ENCODE results near the gene PSMA7. TPM values are rescaled to one million over a fixed set of nuclear protein-coding genes. Genes with fewer than 3 reads are reported as not detected.

Gene PSMA7
- polyA plus RNA-seq (2013), result 164 TPM

DNA sequence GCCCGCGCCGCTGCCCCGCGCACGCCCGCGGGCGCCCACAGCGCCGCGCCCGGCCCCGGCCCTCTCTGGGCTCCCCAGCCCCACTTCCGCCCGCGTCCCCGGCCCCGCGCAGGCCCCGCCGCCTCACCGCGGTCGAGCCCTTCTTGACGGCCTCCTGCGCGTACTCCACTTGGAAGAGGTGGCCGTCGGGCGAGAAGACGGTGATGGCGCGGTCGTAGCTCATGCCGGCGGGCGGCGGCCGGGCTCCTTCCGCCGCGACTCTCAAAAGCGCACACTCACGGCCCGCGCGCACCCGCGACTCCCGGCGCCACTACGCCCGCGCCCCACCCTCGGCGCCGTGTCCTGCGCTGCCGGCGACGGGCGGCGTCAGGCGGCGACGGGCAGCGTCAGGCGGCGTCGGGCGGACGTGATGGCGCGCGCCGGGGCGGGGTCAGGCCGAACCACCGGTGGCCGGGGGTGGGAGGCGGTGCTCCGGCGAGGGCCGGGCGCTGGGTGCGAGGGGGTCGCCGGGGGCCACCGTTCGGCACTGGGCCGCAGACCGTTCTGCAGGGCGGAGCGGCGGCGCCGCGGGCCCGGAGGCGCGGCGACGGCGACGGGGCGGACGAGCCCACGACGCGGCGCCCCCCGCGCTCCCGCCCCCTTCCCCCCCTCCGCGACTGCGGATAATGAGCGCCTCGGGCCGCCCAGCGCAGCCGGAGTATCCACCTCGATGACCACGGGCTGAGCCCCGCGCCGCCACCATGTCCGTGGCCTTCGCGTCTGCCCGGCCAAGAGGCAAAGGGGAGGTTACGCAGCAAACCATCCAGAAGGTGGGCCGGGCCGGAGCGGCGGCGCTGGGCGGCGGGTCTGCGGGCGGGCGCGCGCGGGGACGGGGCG, at the start of gene PSMA7, which contains the start of gene SS18L1:
PSMA7 (minus strand) TSS at position 314 of the 876 bp plus-strand sequence; CDS start at position 223, 91 bp downstream.
SS18L1 (plus strand) TSS at position 689 of the 876 bp plus-strand sequence; CDS start at position 741, 52 bp downstream.
- WGBS (ENCODE audit: insufficient coverage), result under 1% methylated on average over 98 of the region's 148 CpGs
- H3K27me3 ChIP-seq (replicated peaks in 2 of 5; ENCODE audit: control insufficient read depth in 4 of 5, insufficient read depth in 5 of 5, low read length in 4 of 5), result no peaks in the 10 kb centered on the region
- H3K4me1 ChIP-seq (ENCODE audit: control extremely low read depth in 1 of 4, control insufficient read depth in 4 of 4, insufficient read depth in 4 of 4, low read length in 3 of 4), result peaks cover 9 to 33% (median 24%) of the 10 kb centered on the region in 4 experiments
- DNase-seq, result peak; percentile 88 to 96 (median 94)
- H3K36me3 ChIP-seq (ENCODE audit: control insufficient read depth in 4 of 4, insufficient read depth in 4 of 4, low read length in 3 of 4), result peaks cover 6 to 36% (median 24%) of the 10 kb centered on the region in 4 experiments
- ChIA-PET POLR2A (interaction anchor here (1.2 to 1.9 kb wide), 4 partner anchors 13 to 77 kb away, joined by 4 to 9 read pairs (median 6); partner anchors contain the start of gene LSM14B), CTCF (interaction anchor here (1.5 to 2.7 kb wide), 3 partner anchors 10 to 117 kb away, joined by 3 to 13 read pairs (median 5); no protein-coding TSS in a partner anchor)
- H3K4me3 ChIP-seq (ENCODE audit: control insufficient read depth in 1 of 7, extremely low read depth in 1 of 7, insufficient read depth in 4 of 7, low read depth in 2 of 7, low read length in 6 of 7), result peak within 1 kb of the TSS; percentile 71 to 91 (median 79)
- peak within 1 kb of the TSS; percentile 66 to 86 for H3K27ac ChIP-seq (ENCODE audit: insufficient read depth in 1 of 2, low read depth in 1 of 2, low read length in 2 of 2, poor library complexity in 1 of 2, severe bottlenecking in 2 of 2)
- no peaks in the 10 kb centered on the region for H3K9me3 ChIP-seq (ENCODE audit: control extremely low read depth in 1 of 5, control insufficient read depth in 4 of 5, insufficient read depth in 2 of 5, low read depth in 1 of 5, low read length in 4 of 5)

DNA sequence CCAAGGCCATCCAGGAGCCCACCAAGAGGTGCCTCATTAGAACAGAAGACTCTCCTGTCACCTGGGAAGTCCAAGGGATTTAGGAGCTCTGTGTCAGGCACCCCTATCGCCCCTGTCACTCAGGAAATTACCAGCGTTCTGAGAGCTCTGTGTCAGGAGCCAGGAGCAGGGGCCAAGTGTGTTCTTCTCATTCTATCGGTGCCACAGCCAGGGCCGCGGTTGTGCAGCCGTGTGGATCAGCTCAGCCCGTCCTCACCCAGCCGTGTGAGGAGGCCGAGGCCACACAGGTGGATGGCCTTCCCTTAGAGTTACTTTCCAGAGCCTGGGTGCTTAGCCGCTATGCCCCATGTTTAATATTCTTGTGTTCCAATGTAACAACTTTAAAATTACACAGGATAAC, 49.4 kb upstream of the PSMA7 start:
- no peaks in the 10 kb centered on the region for H3K4me1 ChIP-seq (ENCODE audit: control extremely low read depth in 1 of 4, control insufficient read depth in 4 of 4, insufficient read depth in 4 of 4, low read length in 3 of 4)
- WGBS (ENCODE audit: insufficient coverage), result 92% methylated on average over 9 of the region's 10 CpGs
- ChIA-PET POLR2A (no interaction called here), CTCF (no interaction called here)
- no peak overlapping the region for H3K4me3 ChIP-seq (ENCODE audit: control insufficient read depth in 1 of 7, extremely low read depth in 1 of 7, insufficient read depth in 4 of 7, low read depth in 2 of 7, low read length in 6 of 7)
- no peaks in the 10 kb centered on the region for H3K27me3 ChIP-seq (replicated peaks in 2 of 5; ENCODE audit: control insufficient read depth in 4 of 5, insufficient read depth in 5 of 5, low read length in 4 of 5)
- no peak for DNase-seq
- no peak overlapping the region for H3K27ac ChIP-seq (ENCODE audit: insufficient read depth in 1 of 2, low read depth in 1 of 2, low read length in 2 of 2, poor library complexity in 1 of 2, severe bottlenecking in 2 of 2)
- H3K36me3 ChIP-seq (ENCODE audit: control insufficient read depth in 4 of 4, insufficient read depth in 4 of 4, low read length in 3 of 4), result peaks cover 3 to 42% (median 20%) of the 10 kb centered on the region in 4 experiments
- H3K9me3 ChIP-seq (ENCODE audit: control extremely low read depth in 1 of 5, control insufficient read depth in 4 of 5, insufficient read depth in 2 of 5, low read depth in 1 of 5, low read length in 4 of 5), result no peaks in the 10 kb centered on the region

DNA sequence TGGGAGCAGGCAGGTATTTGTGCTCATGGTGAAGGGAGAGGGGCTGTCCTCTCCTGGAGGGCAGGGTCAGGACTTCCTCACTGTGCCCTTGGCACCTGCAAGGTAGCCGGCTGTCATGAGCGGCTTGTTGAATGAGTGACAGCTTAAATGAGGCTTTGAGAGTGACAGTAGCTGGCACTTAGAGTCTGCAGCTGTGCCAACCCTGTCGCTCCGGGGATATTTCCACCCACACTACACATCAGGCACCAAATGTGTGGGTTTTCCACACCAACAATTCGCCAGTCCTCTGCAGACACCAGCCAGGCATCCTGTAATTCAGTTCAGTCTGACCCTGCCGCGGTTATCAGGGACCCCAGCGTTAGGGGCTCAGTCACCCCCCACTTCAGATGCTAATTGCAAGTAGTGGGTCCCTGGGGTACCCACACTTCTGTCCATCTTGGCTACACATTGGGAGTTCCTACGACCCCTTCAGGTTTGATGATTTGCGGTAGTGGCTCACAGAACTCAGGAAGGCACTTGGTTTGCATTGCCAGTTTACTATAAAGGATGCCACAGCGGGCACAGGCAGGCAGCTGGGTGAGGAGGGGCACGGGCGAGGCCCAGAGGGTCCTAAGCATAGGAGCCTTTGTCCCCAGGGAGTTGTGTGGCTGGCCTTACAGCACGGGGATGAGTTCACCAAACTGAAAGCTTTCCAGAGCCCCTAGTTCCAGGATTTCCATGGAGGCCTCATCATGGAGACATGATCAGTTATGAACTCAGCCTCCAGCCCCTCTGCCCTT, 48.8 kb upstream of the PSMA7 start:
- Histone ChIP-seq H3K36me3 (ENCODE audit: control insufficient read depth in 4 of 4, insufficient read depth in 4 of 4, low read length in 3 of 4) (peaks cover 3 to 41% (median 18%) of the 10 kb centered on the region in 4 experiments), H3K27me3 (replicated peaks in 2 of 5; ENCODE audit: control insufficient read depth in 4 of 5, insufficient read depth in 5 of 5, low read length in 4 of 5) (no peaks in the 10 kb centered on the region), H3K4me3 (ENCODE audit: control insufficient read depth in 1 of 7, extremely low read depth in 1 of 7, insufficient read depth in 4 of 7, low read depth in 2 of 7, low read length in 6 of 7) (no peak overlapping the region), H3K4me1 (ENCODE audit: control extremely low read depth in 1 of 4, control insufficient read depth in 4 of 4, insufficient read depth in 4 of 4, low read length in 3 of 4) (no peaks in the 10 kb centered on the region), H3K9me3 (ENCODE audit: control extremely low read depth in 1 of 5, control insufficient read depth in 4 of 5, insufficient read depth in 2 of 5, low read depth in 1 of 5, low read length in 4 of 5) (no peaks in the 10 kb centered on the region), H3K27ac (ENCODE audit: insufficient read depth in 1 of 2, low read depth in 1 of 2, low read length in 2 of 2, poor library complexity in 1 of 2, severe bottlenecking in 2 of 2) (no peak overlapping the region)
- 95% methylated on average over 11 of the region's 14 CpGs for WGBS (ENCODE audit: insufficient coverage)
- CTCF ChIA-PET, result interaction anchor here (0.6 kb wide), 1 partner anchor 21 kb away, joined by 3 read pairs; no protein-coding TSS in a partner anchor
- DNase-seq, result no peak
- POLR2A ChIA-PET, result no interaction called here

DNA sequence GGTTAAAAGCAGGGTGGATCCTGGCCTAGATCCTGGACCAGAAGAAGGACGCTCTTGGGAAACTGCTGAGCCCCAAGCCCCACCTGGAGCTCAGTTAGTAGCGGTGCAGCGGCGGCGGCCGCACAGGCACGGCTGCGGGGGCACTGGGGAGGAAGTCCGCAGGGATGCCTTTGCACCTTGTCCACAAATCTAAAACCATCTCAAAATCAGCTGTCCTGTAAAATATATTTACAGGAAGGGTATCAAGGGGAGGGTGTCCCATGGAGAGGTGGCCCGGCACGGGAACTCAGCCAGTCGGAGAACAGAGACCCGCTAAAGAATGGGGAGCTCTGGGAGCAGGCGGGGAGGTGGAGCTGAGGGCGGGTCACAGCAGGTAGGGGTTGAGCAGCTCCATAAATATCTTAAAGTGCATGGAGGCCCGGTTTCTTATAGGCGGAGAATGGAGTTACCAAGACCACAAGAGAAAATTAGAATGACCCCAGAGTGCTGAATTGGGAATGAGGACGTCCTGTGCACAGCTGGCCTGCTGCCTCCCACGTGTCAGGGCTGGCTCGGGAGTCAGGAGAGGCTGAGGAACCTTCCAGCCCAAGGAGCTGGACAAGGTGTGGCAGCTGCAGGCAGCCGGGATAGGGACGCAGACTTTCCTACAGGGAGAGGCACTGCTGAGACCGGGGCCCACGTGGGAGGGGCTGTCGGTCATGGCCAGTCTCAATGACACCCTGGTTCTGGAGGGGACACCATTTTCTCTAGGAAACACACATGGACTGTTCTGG, 47.6 kb upstream of the PSMA7 start:
- no peaks in the 10 kb centered on the region for H3K27me3 ChIP-seq (replicated peaks in 2 of 5; ENCODE audit: control insufficient read depth in 4 of 5, insufficient read depth in 5 of 5, low read length in 4 of 5)

DNA sequence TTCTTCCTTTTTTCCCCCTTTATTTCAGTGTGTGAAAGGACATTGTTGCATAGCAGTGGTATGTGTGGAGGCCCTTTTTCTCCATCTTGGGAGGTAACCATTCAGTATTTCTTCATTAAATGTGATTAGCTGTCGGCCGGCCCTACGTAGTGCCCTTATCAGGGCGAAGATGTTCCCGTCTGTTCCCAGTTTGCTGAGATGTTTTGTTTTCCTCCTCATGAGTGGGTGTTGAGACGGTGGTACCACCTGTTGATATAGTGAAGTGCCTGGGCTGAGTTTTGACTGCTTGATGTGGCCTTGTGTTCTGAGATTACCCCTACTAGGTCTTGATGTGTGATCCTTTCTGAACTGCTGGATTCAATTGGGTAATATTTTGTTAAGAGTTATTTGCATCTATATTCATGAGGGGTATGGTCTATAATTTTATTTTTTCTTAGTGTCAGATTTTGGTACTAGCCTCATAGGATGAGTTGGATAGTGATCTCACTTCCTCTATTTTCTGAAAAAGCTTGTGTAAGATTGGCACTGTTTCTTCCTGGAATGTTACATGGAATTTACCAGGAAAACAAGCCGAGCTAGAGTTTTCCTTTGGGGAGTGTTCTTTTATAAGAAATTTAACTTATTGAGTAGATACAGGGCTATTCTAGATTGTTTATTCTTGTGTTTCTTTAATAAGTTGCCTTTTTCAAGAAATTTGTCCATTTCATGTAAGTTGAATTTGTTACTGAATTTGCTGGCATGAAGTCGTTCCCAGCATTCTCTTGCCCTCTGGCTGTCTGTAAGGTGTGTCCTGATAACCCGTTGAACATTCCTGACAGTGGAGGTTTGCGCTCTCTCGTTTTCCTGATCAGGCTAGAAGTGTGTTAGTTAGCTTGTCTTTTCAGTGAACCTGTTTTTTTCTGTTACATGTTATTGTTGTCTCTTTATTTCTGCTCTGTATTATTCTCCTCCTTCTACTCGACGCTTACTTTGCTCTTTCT, 44.0 kb upstream of the PSMA7 start:
- 99% methylated on average over 10 of the region's 13 CpGs for WGBS (ENCODE audit: insufficient coverage)

More for the DNA sequence above, 47.6 kb upstream of the PSMA7 start:
- Histone ChIP-seq H3K4me1 (ENCODE audit: control extremely low read depth in 1 of 4, control insufficient read depth in 4 of 4, insufficient read depth in 4 of 4, low read length in 3 of 4) (no peaks in the 10 kb centered on the region), H3K27ac (ENCODE audit: insufficient read depth in 1 of 2, low read depth in 1 of 2, low read length in 2 of 2, poor library complexity in 1 of 2, severe bottlenecking in 2 of 2) (no peak overlapping the region), H3K9me3 (ENCODE audit: control extremely low read depth in 1 of 5, control insufficient read depth in 4 of 5, insufficient read depth in 2 of 5, low read depth in 1 of 5, low read length in 4 of 5) (no peaks in the 10 kb centered on the region), H3K36me3 (ENCODE audit: control insufficient read depth in 4 of 4, insufficient read depth in 4 of 4, low read length in 3 of 4) (peaks cover 3 to 39% (median 16%) of the 10 kb centered on the region in 4 experiments), H3K4me3 (ENCODE audit: control insufficient read depth in 1 of 7, extremely low read depth in 1 of 7, insufficient read depth in 4 of 7, low read depth in 2 of 7, low read length in 6 of 7) (no peak overlapping the region)
- over 99% methylated on average over 17 of the region's 25 CpGs for WGBS (ENCODE audit: insufficient coverage)
- ChIA-PET CTCF (interaction anchor here (0.6 kb wide), 1 partner anchor 20 kb away, joined by 3 read pairs; no protein-coding TSS in a partner anchor), POLR2A (no interaction called here)
- DNase-seq, result no peak

DNA sequence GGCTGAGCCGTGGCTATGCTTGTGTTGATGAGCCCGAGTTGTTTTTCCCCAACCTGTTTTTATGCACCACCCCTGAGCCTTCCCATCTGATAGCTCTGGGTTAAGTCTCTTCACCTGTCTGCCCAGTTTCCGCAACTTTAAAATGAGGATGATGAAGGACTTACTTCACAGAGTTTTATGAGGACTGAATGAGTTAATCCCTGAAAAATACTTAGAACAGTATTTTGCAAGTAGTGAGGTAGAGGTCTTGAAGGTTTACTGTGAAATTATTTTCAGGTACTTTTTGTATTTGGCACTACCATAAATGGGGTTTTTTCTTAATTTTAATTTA, 42.9 kb upstream of the PSMA7 start:
- ChIA-PET POLR2A (no interaction called here), CTCF (no interaction called here)
- H3K9me3 ChIP-seq (ENCODE audit: control extremely low read depth in 1 of 5, control insufficient read depth in 4 of 5, insufficient read depth in 2 of 5, low read depth in 1 of 5, low read length in 4 of 5), result no peaks in the 10 kb centered on the region
- H3K4me1 ChIP-seq (ENCODE audit: control extremely low read depth in 1 of 4, control insufficient read depth in 4 of 4, insufficient read depth in 4 of 4, low read length in 3 of 4), result peaks cover 9 to 22% (median 15%) of the 10 kb centered on the region in 4 experiments
- H3K27me3 ChIP-seq (replicated peaks in 2 of 5; ENCODE audit: control insufficient read depth in 4 of 5, insufficient read depth in 5 of 5, low read length in 4 of 5), result no peaks in the 10 kb centered on the region
- peaks cover 0 to 17% (median 5%) of the 10 kb centered on the region in 4 experiments for H3K36me3 ChIP-seq (ENCODE audit: control insufficient read depth in 4 of 4, insufficient read depth in 4 of 4, low read length in 3 of 4)
- no peak for DNase-seq
- whole genome bisulfite sequencing (ENCODE audit: insufficient coverage), result 100% methylated on average over 1 of the region's 3 CpGs
- H3K4me3 ChIP-seq (ENCODE audit: control insufficient read depth in 1 of 7, extremely low read depth in 1 of 7, insufficient read depth in 4 of 7, low read depth in 2 of 7, low read length in 6 of 7), result no peak overlapping the region
- H3K27ac ChIP-seq (ENCODE audit: insufficient read depth in 1 of 2, low read depth in 1 of 2, low read length in 2 of 2, poor library complexity in 1 of 2, severe bottlenecking in 2 of 2), result no peak overlapping the region

More for the DNA sequence above, 44.0 kb upstream of the PSMA7 start:
- Histone ChIP-seq H3K4me3 (ENCODE audit: control insufficient read depth in 1 of 7, extremely low read depth in 1 of 7, insufficient read depth in 4 of 7, low read depth in 2 of 7, low read length in 6 of 7) (no peak overlapping the region), H3K9me3 (ENCODE audit: control extremely low read depth in 1 of 5, control insufficient read depth in 4 of 5, insufficient read depth in 2 of 5, low read depth in 1 of 5, low read length in 4 of 5) (no peaks in the 10 kb centered on the region), H3K4me1 (ENCODE audit: control extremely low read depth in 1 of 4, control insufficient read depth in 4 of 4, insufficient read depth in 4 of 4, low read length in 3 of 4) (peaks cover 5 to 15% (median 9%) of the 10 kb centered on the region in 4 experiments), H3K27me3 (replicated peaks in 2 of 5; ENCODE audit: control insufficient read depth in 4 of 5, insufficient read depth in 5 of 5, low read length in 4 of 5) (no peaks in the 10 kb centered on the region), H3K27ac (ENCODE audit: insufficient read depth in 1 of 2, low read depth in 1 of 2, low read length in 2 of 2, poor library complexity in 1 of 2, severe bottlenecking in 2 of 2) (no peak overlapping the region), H3K36me3 (ENCODE audit: control insufficient read depth in 4 of 4, insufficient read depth in 4 of 4, low read length in 3 of 4) (peaks cover 0 to 28% (median 7%) of the 10 kb centered on the region in 4 experiments)
- ChIA-PET CTCF (interaction anchor here (1.1 to 1.2 kb wide), 2 partner anchors 31 to 37 kb away, joined by 3 to 5 read pairs; no protein-coding TSS in a partner anchor), POLR2A (interaction anchor here (0.6 kb wide), 1 partner anchor 23 kb away, joined by 3 read pairs; no protein-coding TSS in a partner anchor)
- DNase-seq, result no peak

Measured in common myeloid progenitor, CD34-positive (primary cell).